Right lobe of liver (tissue), 4 donors: Measurements from ENCODE around the gene SNX9.
"Not testable (repeated sequence)": the region's sequence is repeated elsewhere in the genome, so short reads cannot be mapped to it uniquely, and the experiment has no call there.

Experiments
- POLR2A ChIP-seq: fragments of 450-650 bp; IDR thresholded peaks from one replicate; pipeline ENCODE4 v1.6.1; 2017; ENCODE audit warnings: antibody characterized with exemption, mild to moderate bottlenecking
- TF ChIP-seq, protein P1 (sequence below), 4 donors: fragments of 200-600 bp in 3 of 4; fragments of 450-650 bp in 1 of 4; IDR thresholded peaks; one replicate each; pipeline versions ENCODE4 v1.5.1 to v1.8.0; 2016 to 2022; ENCODE audit warnings: antibody characterized with exemption in 4 of 4, mild to moderate bottlenecking in 2 of 4
- donor health status: DM: no; HTN: no; CAD: no.
- donor health status: DM: no; HTN: no; CAD: no.
- donor health status: DM: no; HTN: yes; CAD: no.

DNA sequence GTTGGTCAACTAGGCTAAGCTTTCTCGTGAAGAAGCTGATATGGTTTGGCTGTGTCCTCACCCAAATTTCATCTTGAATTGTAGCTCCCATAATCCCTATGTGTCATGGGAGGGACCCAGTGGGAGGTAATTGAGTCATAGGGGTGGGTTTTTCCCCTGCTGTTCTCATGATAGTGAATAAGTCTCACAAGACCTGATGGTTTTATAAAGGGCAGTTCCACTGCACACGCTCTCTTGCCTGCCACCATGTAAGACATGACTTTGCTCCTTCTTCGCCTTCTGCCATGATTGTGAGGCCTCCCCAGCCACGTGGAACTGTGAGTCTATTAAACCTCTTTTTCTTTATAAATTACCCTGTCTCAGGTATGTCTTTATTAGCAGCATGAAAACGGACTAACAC is 29.0 kb upstream of the SNX9 start:
- TF ChIP-seq POLR2A, result not testable (repeated sequence)
- TF ChIP-seq, protein P1, sequence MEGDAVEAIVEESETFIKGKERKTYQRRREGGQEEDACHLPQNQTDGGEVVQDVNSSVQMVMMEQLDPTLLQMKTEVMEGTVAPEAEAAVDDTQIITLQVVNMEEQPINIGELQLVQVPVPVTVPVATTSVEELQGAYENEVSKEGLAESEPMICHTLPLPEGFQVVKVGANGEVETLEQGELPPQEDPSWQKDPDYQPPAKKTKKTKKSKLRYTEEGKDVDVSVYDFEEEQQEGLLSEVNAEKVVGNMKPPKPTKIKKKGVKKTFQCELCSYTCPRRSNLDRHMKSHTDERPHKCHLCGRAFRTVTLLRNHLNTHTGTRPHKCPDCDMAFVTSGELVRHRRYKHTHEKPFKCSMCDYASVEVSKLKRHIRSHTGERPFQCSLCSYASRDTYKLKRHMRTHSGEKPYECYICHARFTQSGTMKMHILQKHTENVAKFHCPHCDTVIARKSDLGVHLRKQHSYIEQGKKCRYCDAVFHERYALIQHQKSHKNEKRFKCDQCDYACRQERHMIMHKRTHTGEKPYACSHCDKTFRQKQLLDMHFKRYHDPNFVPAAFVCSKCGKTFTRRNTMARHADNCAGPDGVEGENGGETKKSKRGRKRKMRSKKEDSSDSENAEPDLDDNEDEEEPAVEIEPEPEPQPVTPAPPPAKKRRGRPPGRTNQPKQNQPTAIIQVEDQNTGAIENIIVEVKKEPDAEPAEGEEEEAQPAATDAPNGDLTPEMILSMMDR (IDR thresholded peaks at IDR 0.05), result not testable (repeated sequence)
